ENCODE results near the gene CHID1. TPM values are rescaled to one million over a fixed set of nuclear protein-coding genes. Genes with fewer than 3 reads are reported as not detected.
A peak's percentile ranks its signal among the peaks of the same experiment; 100 is the strongest.

The CHID1 gene
- total RNA-seq, 1 donor from 2014 or later: 74.6 TPM

DNA sequence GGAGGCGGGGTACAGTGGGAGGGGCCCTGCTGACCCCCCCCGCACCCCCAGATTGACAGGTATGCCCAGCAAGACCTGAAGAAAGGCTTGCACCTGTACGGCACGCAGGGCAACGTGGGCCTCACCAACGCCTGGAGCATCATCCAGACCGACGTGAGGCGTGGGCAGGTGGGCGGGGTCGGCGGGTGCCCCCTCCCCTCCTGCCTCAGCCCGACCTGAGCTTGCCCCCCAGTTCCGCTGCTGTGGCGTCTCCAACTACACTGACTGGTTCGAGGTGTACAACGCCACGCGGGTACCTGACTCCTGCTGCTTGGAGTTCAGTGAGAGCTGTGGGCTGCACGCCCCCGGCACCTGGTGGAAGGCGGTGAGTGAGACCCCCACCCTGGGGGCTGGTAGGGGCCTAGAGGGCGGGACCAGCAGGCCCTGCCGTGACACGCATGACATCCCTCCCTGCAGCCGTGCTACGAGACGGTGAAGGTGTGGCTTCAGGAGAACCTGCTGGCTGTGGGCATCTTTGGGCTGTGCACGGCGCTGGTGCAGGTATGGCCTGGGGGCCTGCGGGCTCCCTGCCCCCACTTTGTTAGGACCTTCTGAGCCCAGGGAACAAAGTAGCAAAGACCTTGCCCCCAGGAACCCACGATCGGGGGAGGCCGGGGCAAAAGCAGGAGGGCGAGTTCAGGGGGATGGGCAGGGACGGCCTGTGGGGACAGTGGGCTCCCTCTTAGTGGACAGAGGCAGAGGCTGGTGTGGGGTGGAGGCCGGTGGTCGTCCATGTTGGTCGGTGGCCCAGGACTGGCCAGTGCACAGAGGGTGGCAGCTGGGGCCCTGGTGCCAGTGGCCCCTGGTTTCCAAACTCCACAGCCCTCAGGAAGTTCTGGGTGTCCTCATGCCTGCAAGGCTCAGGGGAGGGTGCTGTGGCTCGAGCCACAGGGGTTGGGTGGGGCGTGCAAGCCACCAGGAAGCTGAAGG lies 44.9 kb downstream of the CHID1 start:
- no peaks in the 10 kb centered on the region for H3K27me3 ChIP-seq (ENCODE audit: insufficient read depth, low read length)
- TF ChIP-seq EZH2 (IDR thresholded peaks at IDR 0.05; ENCODE audit: insufficient read depth, low read length): no peak
- TF ChIP-seq CTCF (IDR thresholded peaks at IDR 0.05; ENCODE audit: insufficient read depth, low read depth, low read length): no peak
- H3K4me2 ChIP-seq (ENCODE audit: low read length): no peak overlapping the region
- no peaks in the 10 kb centered on the region for H3K9me3 Mint-ChIP-seq (ENCODE audit: unreplicated experiment)
- no peaks in the 10 kb centered on the region for H3K36me3 ChIP-seq (ENCODE audit: insufficient read depth, low read length)
- H3K9ac ChIP-seq (ENCODE audit: low read length): no peak overlapping the region
- no peaks in the 10 kb centered on the region for H3K4me1 Mint-ChIP-seq (ENCODE audit: low read depth, unreplicated experiment)
- DNase-seq (ENCODE audit: low read depth) (no peak), FAIRE-seq (no peak)
- no peak overlapping the region for H2AFZ ChIP-seq (ENCODE audit: low read depth, low read length)
- no peaks in the 10 kb centered on the region for H3K79me2 ChIP-seq (ENCODE audit: insufficient read depth, low read length)
- H3K27ac ChIP-seq (ENCODE audit: low read depth, low read length): no peak overlapping the region
- no peaks in the 10 kb centered on the region for H3K27me3 Mint-ChIP-seq (ENCODE audit: low read depth, unreplicated experiment)
- peaks cover 15% of the 10 kb centered on the region for H4K20me1 ChIP-seq (ENCODE audit: insufficient read depth, low read length)
- no peak overlapping the region for H3K4me3 Mint-ChIP-seq (ENCODE audit: unreplicated experiment)
- peaks cover 2% of the 10 kb centered on the region for H3K36me3 Mint-ChIP-seq (ENCODE audit: low read depth, unreplicated experiment)
- no peaks in the 10 kb centered on the region for H3K9me3 ChIP-seq (ENCODE audit: insufficient read depth, low read depth, low read length)
- peaks cover 10% of the 10 kb centered on the region for H3K4me1 ChIP-seq (ENCODE audit: insufficient read depth, low read length)
- no peak overlapping the region for H3K4me3 ChIP-seq (ENCODE audit: insufficient read depth, low read depth, low read length)
- H3K27ac Mint-ChIP-seq (ENCODE audit: unreplicated experiment): no peak overlapping the region

GRCh38 chr11:864898-865297 lies 45.7 kb downstream of the CHID1 start:
- Histone ChIP-seq H3K27me3 (ENCODE audit: insufficient read depth, low read length) (no peaks in the 10 kb centered on the region), H2AFZ (ENCODE audit: low read depth, low read length) (no peak overlapping the region), H4K20me1 (ENCODE audit: insufficient read depth, low read length) (peaks cover 18% of the 10 kb centered on the region), H3K9ac (ENCODE audit: low read length) (no peak overlapping the region), H3K27ac (ENCODE audit: low read depth, low read length) (no peak overlapping the region), H3K9me3 (ENCODE audit: insufficient read depth, low read depth, low read length) (no peaks in the 10 kb centered on the region), H3K36me3 (ENCODE audit: insufficient read depth, low read length) (no peaks in the 10 kb centered on the region), H3K79me2 (ENCODE audit: insufficient read depth, low read length) (no peaks in the 10 kb centered on the region), H3K4me3 (ENCODE audit: insufficient read depth, low read depth, low read length) (no peak overlapping the region), H3K4me1 (ENCODE audit: insufficient read depth, low read length) (peaks cover 11% of the 10 kb centered on the region), H3K4me2 (ENCODE audit: low read length) (no peak overlapping the region)
- no peak for DNase-seq (ENCODE audit: low read depth)
- Mint-ChIP-seq H3K4me3 (ENCODE audit: unreplicated experiment) (no peak overlapping the region), H3K27me3 (ENCODE audit: low read depth, unreplicated experiment) (no peaks in the 10 kb centered on the region), H3K27ac (ENCODE audit: unreplicated experiment) (peak overlapping the region; percentile 77), H3K4me1 (ENCODE audit: low read depth, unreplicated experiment) (peaks cover 2% of the 10 kb centered on the region), H3K36me3 (ENCODE audit: low read depth, unreplicated experiment) (peaks cover 2% of the 10 kb centered on the region), H3K9me3 (ENCODE audit: unreplicated experiment) (no peaks in the 10 kb centered on the region)
- no peak for TF ChIP-seq EZH2 (IDR thresholded peaks at IDR 0.05; ENCODE audit: insufficient read depth, low read length)
- no peak for TF ChIP-seq CTCF (IDR thresholded peaks at IDR 0.05; ENCODE audit: insufficient read depth, low read depth, low read length)
- FAIRE-seq: no peak

All from astrocyte (in vitro differentiated cells and primary cell).